Measurements from ENCODE around the gene C9orf50.

C9orf50 gene

GRCh38 chr9:129633848-129634247 lies 12.9 kb upstream of the C9orf50 start:
- peaks cover 3% of the 10 kb centered on the region for H3K4me1 ChIP-seq (ENCODE audit: insufficient read depth, low read length)
- no peak overlapping the region for H2AFZ ChIP-seq (ENCODE audit: low read depth, low read length)
- no peaks in the 10 kb centered on the region for H3K9me3 ChIP-seq (ENCODE audit: low read length)
- H3K27me3 ChIP-seq (ENCODE audit: insufficient read depth, low read length) = no peaks in the 10 kb centered on the region
- H3K4me3 ChIP-seq (ENCODE audit: low read length) = no peak overlapping the region
- H3K36me3 ChIP-seq (ENCODE audit: insufficient read depth, low read length) = peaks cover 55% of the 10 kb centered on the region

DNA sequence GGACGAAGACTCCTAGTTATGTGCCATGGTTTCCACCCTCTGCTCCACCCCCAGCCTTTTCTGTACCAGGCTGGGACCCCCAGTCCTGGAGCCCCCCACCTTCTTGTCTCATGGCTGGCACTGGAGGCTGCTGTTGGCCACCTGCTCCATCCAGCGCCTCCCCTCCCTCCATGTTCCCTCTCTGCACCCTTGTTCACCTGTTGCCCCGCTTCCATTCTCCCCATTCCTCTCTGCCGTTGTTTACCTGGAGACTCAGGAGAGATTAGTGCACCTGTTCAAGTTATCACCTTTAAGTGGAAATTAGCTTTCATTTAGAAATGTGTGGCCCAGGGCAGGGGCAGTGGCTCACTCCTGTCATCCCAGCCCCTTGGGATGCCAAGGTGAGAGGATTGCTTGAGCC lies 12.3 kb upstream of the C9orf50 start:
- Histone ChIP-seq H3K27me3 (ENCODE audit: insufficient read depth, low read length) (no peaks in the 10 kb centered on the region), H3K4me1 (ENCODE audit: insufficient read depth, low read length) (peaks cover 9% of the 10 kb centered on the region), H3K4me3 (ENCODE audit: low read length) (no peak overlapping the region), H2AFZ (ENCODE audit: low read depth, low read length) (no peak overlapping the region), H3K9me3 (ENCODE audit: low read length) (no peaks in the 10 kb centered on the region), H3K36me3 (ENCODE audit: insufficient read depth, low read length) (peaks cover 51% of the 10 kb centered on the region)

DNA sequence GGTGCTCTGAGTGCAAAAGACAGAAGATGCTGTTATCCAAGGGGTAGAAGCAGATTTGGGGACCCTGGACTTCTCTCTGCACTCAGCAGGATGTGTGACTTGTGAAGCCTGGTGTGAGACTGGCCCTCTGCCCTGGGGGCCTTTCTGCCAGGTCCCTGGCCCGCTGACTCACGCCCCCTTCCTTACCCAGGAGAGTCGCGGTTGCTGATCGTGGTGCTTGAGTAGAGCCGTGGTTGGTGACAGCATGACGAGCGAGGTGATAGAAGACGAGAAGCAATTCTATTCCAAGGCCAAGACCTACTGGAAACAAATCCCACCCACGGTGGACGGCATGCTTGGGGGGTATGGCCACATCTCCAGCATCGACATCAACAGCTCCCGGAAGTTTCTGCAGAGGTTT lies 11.6 kb upstream of the C9orf50 start:
- Histone ChIP-seq H3K27me3 (ENCODE audit: insufficient read depth, low read length) (no peaks in the 10 kb centered on the region), H3K36me3 (ENCODE audit: insufficient read depth, low read length) (peaks cover 44% of the 10 kb centered on the region), H2AFZ (ENCODE audit: low read depth, low read length) (no peak overlapping the region), H3K9me3 (ENCODE audit: low read length) (no peaks in the 10 kb centered on the region), H3K4me3 (ENCODE audit: low read length) (no peak overlapping the region), H3K4me1 (ENCODE audit: insufficient read depth, low read length) (peaks cover 16% of the 10 kb centered on the region)

GRCh38 chr9:129631674-129632129 lies 10.8 kb upstream of the C9orf50 start:
- Histone ChIP-seq H3K36me3 (ENCODE audit: insufficient read depth, low read length) (peaks cover 36% of the 10 kb centered on the region), H3K9me3 (ENCODE audit: low read length) (no peaks in the 10 kb centered on the region), H2AFZ (ENCODE audit: low read depth, low read length) (no peak overlapping the region), H3K27me3 (ENCODE audit: insufficient read depth, low read length) (no peaks in the 10 kb centered on the region), H3K4me3 (ENCODE audit: low read length) (no peak overlapping the region), H3K4me1 (ENCODE audit: insufficient read depth, low read length) (peaks cover 24% of the 10 kb centered on the region)

GRCh38 chr9:129630967-129631673 lies 10.2 kb upstream of the C9orf50 start:
- Histone ChIP-seq H3K4me3 (ENCODE audit: low read length) (no peak overlapping the region), H3K4me1 (ENCODE audit: insufficient read depth, low read length) (peaks cover 28% of the 10 kb centered on the region), H3K36me3 (ENCODE audit: insufficient read depth, low read length) (peaks cover 36% of the 10 kb centered on the region), H2AFZ (ENCODE audit: low read depth, low read length) (no peak overlapping the region), H3K9me3 (ENCODE audit: low read length) (no peaks in the 10 kb centered on the region), H3K27me3 (ENCODE audit: insufficient read depth, low read length) (no peaks in the 10 kb centered on the region)

- Histone ChIP-seq H3K4me3 (ENCODE audit: low read length) (no peak overlapping the region), H3K9me3 (ENCODE audit: low read length) (no peaks in the 10 kb centered on the region), H3K36me3 (ENCODE audit: insufficient read depth, low read length) (peaks cover 21% of the 10 kb centered on the region), H3K27me3 (ENCODE audit: insufficient read depth, low read length) (no peaks in the 10 kb centered on the region), H3K4me1 (ENCODE audit: insufficient read depth, low read length) (peaks cover 28% of the 10 kb centered on the region), H2AFZ (ENCODE audit: low read depth, low read length) (no peak overlapping the region)
Measured at GRCh38 chr9:129629251-129629820, 8.4 kb upstream of the C9orf50 start.

DNA sequence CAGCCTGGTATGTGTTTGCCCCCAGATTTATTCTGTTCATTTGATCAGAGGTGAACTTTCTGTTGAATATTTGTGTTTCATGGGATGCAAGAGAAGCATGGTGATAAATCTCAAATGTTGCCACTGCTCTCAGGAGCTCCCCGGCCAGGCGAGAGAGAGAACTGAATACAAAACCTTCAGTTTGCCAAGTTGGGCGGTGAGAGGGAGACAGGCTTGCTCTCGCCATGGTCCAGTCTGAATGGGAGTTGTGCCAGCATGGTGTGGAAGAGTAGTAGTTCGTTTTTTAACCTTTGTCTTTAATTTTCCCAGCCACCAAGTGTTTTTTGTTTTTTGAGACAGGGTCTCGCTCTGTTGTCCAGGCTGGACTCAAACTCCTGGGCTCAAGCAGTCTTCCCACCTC lies 7.8 kb upstream of the C9orf50 start:
- Histone ChIP-seq H2AFZ (ENCODE audit: low read depth, low read length) (no peak overlapping the region), H3K9me3 (ENCODE audit: low read length) (no peaks in the 10 kb centered on the region), H3K27me3 (ENCODE audit: insufficient read depth, low read length) (no peaks in the 10 kb centered on the region), H3K36me3 (ENCODE audit: insufficient read depth, low read length) (peaks cover 16% of the 10 kb centered on the region), H3K4me3 (ENCODE audit: low read length) (no peak overlapping the region), H3K4me1 (ENCODE audit: insufficient read depth, low read length) (peaks cover 28% of the 10 kb centered on the region)

DNA sequence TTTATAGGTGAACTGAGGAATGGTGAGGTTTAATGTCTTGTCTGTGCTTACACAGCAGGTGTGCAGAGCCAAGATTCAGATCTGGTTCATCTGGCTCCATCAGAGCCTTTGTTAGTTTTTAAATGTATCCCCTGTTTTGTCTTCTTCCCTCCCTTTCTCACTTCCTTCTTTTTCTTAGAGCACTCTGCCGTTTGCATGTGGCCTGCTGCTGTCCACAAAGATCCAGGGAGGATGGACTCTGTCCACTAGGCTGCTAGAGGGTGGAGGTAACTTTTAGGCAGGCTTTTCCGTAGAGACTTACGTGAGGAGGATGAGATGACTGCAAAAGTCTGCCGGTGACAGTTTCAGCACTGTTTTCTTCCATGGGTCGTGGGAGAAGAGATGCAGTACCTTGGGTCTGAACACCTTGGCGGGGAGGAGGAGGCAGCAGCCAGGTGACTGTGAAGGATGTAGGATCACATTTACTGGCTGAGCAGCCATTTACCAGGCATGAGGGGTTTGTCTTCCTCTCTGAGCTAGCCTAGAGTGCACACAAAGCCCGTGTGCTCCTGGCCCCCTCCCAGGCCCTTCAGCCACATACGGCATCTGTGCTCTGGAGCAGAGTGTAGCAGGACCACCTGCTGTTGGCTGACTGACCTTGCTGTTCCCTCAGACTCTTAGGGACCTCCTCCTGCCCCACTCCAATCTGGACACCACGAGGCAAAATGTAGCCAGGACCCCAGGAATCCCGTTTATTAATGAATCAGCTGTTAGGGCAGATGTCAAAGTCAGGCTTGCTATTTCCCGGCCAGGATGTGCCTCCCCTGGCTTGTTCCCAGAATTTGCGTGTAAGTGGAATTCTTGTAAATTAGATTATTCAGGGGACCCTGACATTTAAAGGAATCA lies 6.9 kb upstream of the C9orf50 start:
- H3K9me3 ChIP-seq (ENCODE audit: low read length) = no peaks in the 10 kb centered on the region
- no peaks in the 10 kb centered on the region for H3K27me3 ChIP-seq (ENCODE audit: insufficient read depth, low read length)
- no peak overlapping the region for H2AFZ ChIP-seq (ENCODE audit: low read depth, low read length)
- peaks cover 9% of the 10 kb centered on the region for H3K36me3 ChIP-seq (ENCODE audit: insufficient read depth, low read length)
- H3K4me3 ChIP-seq (ENCODE audit: low read length) = peak overlapping the region; percentile 94
- H3K4me1 ChIP-seq (ENCODE audit: insufficient read depth, low read length) = peaks cover 28% of the 10 kb centered on the region

- no peaks in the 10 kb centered on the region for H3K27me3 ChIP-seq (ENCODE audit: insufficient read depth, low read length)
- H3K4me3 ChIP-seq (ENCODE audit: low read length) = peak overlapping the region; percentile 94
- H3K4me1 ChIP-seq (ENCODE audit: insufficient read depth, low read length) = peaks cover 28% of the 10 kb centered on the region
- H2AFZ ChIP-seq (ENCODE audit: low read depth, low read length) = no peak overlapping the region
- H3K36me3 ChIP-seq (ENCODE audit: insufficient read depth, low read length) = peaks cover 3% of the 10 kb centered on the region
- no peaks in the 10 kb centered on the region for H3K9me3 ChIP-seq (ENCODE audit: low read length)
Measured at GRCh38 chr9:129626625-129627284, 5.9 kb upstream of the C9orf50 start.

GRCh38 chr9:129626079-129626624 lies 5.3 kb upstream of the C9orf50 start, which contains the start of gene NTMT1:
Gene NTMT1, plus strand, starts transcription at chr9:129626163. Its CDS starts 6,541 bp downstream, at chr9:129632704.
- H3K9me3 ChIP-seq (ENCODE audit: low read length) = no peaks in the 10 kb centered on the region

DNA sequence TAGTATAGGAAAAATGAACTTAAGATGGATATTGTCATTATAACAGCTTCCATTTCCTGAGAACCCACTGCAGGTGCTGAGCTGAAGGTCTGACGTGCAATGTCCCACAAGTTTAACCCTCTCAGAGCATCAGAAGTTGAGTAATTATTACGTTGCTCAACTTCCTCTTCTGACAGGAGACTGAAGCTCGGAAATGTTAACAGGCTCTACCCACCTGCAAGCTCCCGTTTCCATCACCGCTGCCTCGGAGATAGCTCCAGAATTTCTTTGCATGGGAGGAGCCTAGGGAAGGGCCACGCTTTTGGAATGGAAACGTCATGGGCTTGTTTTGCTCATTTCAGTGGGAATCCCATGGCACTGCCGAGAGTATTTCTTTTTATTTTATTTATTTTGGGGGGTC lies 4.0 kb upstream of the C9orf50 start:
- peaks cover 6% of the 10 kb centered on the region for H3K27me3 ChIP-seq (ENCODE audit: insufficient read depth, low read length)
- H2AFZ ChIP-seq (ENCODE audit: low read depth, low read length) = no peak overlapping the region
- H3K4me3 ChIP-seq (ENCODE audit: low read length) = no peak overlapping the region
- H3K9me3 ChIP-seq (ENCODE audit: low read length) = no peaks in the 10 kb centered on the region
- peaks cover 28% of the 10 kb centered on the region for H3K4me1 ChIP-seq (ENCODE audit: insufficient read depth, low read length)
- peaks cover 3% of the 10 kb centered on the region for H3K36me3 ChIP-seq (ENCODE audit: insufficient read depth, low read length)

More at GRCh38 chr9:129626079-129626624, 5.3 kb upstream of the C9orf50 start, which contains the start of gene NTMT1:
- Histone ChIP-seq H3K4me1 (ENCODE audit: insufficient read depth, low read length) (peaks cover 28% of the 10 kb centered on the region), H2AFZ (ENCODE audit: low read depth, low read length) (no peak within 1 kb of the TSS), H3K36me3 (ENCODE audit: insufficient read depth, low read length) (peaks cover 3% of the 10 kb centered on the region), H3K4me3 (ENCODE audit: low read length) (peak within 1 kb of the TSS; percentile 94), H3K27me3 (ENCODE audit: insufficient read depth, low read length) (peaks cover under 1% of the 10 kb centered on the region)

GRCh38 chr9:129624168-129624759 lies 3.4 kb upstream of the C9orf50 start:
- H3K9me3 ChIP-seq (ENCODE audit: low read length) = no peaks in the 10 kb centered on the region

More at GRCh38 chr9:129624168-129624759, 3.4 kb upstream of the C9orf50 start:
- Histone ChIP-seq H3K27me3 (ENCODE audit: insufficient read depth, low read length) (peaks cover 9% of the 10 kb centered on the region), H2AFZ (ENCODE audit: low read depth, low read length) (no peak overlapping the region), H3K4me1 (ENCODE audit: insufficient read depth, low read length) (peaks cover 28% of the 10 kb centered on the region), H3K36me3 (ENCODE audit: insufficient read depth, low read length) (peaks cover 3% of the 10 kb centered on the region), H3K4me3 (ENCODE audit: low read length) (no peak overlapping the region)
